ENCODE measurements around the gene RANBP17.
"Not testable (repeated sequence)": the region's sequence is repeated elsewhere in the genome, so short reads cannot be mapped to it uniquely, and the experiment has no call there.

RANBP17 gene

DNA sequence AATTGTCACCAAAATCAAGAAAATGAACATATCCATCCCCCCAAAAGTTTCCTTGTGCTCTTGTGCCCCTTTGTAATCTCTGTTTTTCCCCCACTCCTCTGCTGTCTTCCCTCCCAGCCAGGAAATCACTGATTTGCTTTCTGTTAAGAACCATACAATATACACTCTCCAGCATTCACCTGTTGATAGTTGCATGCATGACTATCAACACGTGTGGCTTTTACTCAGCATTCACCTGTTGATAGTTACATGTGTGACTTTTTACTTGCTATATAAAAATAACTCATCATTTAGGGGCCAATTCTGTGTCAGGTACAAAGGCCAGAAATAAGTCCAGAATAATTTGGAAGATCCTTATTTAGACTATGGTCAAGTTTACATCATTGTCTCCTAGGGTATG lies 6.0 kb downstream of the RANBP17 start:
- DNase-seq (ENCODE audit: low read depth) = no peak

DNA sequence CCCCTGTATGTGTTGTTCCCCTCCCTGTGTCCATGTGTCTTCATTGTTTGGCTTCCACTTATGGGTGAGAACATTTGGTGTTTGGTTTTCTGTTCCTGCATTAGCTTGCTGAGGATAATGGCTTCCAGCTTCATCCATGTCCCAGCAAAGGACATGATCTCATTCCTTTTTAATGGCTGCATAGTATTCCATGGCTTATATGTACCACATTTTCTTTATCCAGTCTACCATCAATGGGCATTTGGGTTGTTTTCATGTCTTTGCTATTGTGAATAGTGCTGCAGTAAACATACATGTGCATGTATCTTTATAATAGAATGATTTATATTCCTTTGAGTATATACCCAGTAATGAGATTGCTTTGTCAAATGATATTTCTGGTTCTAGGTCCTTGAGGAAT lies 8.6 kb downstream of the RANBP17 start:
- DNase-seq (ENCODE audit: low read depth) = not testable (repeated sequence)

DNA sequence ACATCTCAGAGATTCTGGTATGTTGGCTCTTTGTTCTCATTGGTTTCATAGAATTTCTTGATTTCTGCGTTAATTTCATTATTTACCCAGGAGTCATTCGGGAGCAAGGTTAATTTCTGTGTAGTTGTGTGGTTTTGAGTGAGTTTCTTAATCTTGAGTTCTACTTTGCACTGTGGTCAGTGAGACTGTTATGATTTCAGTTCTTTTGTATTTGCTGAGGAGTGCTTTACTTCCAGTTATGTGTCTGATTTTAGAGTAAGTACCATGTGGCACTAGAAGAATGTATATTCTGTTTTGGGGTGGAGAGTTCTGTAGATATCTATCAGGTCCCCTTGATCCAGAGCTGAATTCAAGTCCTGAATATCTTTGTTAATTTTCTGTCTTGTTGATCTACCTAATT lies 12.2 kb downstream of the RANBP17 start:
- no peak for DNase-seq (ENCODE audit: low read depth)

GRCh38 chr5:170875811-170876210 lies 14.0 kb downstream of the RANBP17 start:
- DNase-seq (ENCODE audit: low read depth) = no peak

DNA sequence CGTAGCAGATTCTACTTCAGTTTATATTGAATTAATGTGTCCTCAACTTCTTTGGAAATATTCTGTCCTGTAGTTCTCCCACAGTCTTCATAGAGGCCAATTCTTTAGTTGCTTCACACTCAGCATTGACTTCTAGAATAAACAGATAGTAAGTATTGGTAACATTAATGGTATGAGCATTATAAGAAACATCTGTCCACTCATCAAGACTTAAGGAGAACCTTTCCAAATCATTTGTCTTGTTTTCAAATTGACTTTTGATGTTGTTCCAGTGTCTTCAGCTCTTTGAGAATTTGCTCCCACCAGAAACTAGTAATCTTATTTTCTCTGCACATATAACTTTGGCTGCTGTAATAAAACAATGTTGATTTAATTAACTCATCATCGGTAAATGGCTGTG lies 18.3 kb downstream of the RANBP17 start:
- DNase-seq (ENCODE audit: low read depth) = no peak

DNA sequence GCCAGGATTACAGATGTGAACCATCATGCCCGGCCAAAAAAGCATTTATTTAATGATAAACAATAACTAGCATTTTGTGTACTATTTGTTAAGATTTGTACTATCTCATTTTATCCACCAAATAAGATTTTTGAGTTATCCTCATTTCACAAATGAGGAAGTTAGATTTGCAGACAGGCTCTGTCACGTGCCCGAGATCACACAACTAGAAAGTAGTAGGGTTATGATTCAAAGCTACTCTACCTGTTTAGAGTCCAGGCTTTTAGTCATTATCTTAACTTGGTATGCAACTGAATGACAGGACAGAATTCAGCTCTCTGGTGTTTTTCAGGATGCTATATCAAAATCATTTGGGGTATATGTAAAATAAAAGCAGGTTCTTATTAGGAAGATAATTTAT lies 20.5 kb downstream of the RANBP17 start:
- no peak for DNase-seq (ENCODE audit: low read depth)

DNA sequence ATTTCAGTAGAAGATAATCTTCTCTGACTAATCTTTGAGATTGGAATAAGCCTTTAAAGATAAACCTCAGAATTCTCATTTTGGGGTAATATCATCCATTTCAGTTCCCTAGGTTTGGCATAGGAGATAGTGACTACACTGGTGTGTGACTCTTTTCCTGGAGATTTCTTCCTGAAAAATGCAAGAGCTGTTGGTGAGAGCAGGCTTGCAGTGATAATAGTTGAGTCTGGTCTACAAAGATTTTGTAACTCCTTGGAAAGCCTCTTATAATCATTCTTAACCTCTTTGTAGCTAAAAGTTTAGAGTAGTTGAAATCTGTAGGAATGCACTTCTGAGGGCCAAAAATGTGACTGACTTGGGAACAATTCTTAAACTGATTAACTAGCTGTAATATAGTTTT lies 23.4 kb downstream of the RANBP17 start:
- no peak for DNase-seq (ENCODE audit: low read depth)

DNA sequence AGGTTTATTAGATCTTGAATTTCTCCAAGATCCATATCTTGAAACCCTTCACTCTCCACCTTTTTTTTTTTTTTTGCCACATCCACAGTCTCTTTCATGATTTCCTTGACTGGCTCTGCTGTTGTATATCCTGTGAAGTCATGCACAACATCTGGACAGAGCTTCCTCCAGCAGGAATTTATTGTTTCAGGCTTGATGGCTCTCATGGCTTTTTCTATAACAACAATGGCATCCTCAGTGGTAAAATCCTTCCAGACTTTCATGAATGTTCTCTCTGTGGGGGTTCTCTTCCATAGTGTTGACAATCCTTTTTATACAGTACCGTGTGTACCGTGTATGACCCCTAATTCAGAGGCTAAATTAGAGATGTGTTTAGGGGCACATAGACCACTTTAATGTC lies 24.0 kb downstream of the RANBP17 start:
- DNase-seq (ENCODE audit: low read depth) = no peak

DNA sequence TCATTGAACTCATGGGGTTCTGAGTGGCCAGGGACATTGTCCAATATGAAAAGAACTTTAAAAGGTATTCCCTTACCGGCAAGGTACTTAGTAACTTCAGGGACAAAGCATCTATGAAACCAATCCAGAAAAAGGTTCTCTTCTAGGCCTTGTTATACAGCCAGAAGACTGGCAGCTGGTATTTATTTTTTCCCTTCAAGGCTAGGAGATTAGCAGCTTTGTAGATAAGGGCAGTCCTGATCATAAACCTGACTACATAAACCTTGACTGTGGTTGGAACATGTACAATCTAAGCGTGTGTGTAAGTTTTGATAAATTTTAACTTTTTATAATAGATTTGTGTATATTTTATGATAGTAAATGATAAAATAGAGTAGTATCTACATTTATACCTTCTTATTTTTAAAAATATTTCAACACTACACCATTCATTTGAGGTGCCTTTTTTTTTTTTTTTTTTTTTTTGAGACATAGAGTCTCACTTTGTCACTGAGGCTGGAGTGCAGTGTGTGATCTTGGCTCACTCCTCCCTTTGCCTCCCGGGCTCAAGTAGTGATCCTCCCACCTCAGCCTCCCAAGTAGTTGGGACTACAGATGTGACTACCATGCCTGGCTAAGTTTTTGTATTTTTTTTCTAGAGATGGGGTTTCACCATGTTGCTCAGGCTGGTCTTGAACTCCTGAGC lies 24.5 kb downstream of the RANBP17 start:
- no peak for DNase-seq (ENCODE audit: low read depth)

DNA sequence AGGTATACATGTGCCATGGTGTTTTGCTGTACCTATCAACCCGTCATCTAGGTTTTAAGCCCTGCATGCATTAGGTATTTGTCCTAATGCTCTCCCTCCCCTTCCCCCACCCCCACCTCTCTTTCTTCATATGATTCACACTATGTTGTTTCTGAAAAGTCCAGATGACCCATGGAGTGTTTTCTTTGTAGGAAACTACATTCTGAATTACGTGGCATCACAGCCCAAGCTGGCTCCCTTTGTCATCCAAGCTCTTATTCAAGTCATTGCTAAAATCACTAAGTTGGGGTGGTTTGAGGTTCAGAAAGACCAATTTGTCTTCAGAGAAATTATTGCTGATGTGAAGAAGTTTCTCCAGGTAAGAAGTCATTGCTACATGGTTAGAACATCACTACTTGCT lies 30.4 kb downstream of the RANBP17 start:
- DNase-seq (ENCODE audit: low read depth) = no peak

- DNase-seq (ENCODE audit: low read depth) = no peak
These were observed 32.8 kb downstream of the RANBP17 start for GRCh38 chr5:170894665-170895064.

- no peak for DNase-seq (ENCODE audit: low read depth)
These were observed 35.0 kb downstream of the RANBP17 start for GRCh38 chr5:170896779-170897178.

DNA sequence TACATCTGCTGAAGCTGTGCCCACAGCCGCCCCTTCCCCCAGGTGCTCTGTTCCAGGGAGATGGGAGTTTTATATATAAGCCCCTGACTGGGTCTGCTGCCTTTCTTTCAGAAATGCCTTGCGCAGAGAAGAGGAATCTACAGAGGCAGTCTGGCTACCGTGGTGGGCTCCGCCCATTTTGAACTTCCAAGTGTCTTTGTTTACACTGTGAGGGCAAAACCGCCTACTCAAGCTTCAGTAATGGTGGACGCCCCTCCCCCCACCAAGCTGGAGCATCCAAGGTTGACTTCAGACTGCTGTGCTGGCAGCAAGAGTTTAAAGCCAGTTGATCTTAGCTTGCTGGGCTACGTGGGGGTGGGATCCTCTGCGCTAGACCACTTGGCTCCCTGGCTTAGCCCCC lies 41.3 kb downstream of the RANBP17 start:
- DNase-seq (ENCODE audit: low read depth) = no peak

GRCh38 chr5:170907758-170908157 lies 45.9 kb downstream of the RANBP17 start:
- no peak for DNase-seq (ENCODE audit: low read depth)

- DNase-seq (ENCODE audit: low read depth) = no peak
These were observed 51.8 kb downstream of the RANBP17 start for GRCh38 chr5:170913573-170913972.

GRCh38 chr5:170917113-170917512 lies 55.3 kb downstream of the RANBP17 start:
- no peak for DNase-seq (ENCODE audit: low read depth)

DNA sequence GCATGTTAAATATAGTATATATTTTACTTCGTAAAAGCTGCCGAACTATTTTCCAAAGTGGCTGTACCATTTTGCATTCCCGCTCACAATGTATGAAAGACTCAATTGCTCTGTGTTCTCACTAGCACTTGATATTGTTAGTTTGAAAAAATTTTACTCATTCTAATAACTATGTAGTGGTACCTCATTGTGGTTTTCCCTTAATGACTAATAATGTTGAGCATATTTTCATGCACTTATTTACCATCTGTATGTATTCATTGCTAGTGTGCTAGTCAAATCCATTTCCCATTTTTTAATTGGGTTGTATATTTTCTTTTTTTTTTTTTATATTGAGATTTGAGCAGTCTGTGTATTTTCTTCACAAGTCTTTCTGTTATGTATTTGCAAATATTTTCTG lies 58.4 kb downstream of the RANBP17 start:
- no peak for DNase-seq (ENCODE audit: low read depth)

DNA sequence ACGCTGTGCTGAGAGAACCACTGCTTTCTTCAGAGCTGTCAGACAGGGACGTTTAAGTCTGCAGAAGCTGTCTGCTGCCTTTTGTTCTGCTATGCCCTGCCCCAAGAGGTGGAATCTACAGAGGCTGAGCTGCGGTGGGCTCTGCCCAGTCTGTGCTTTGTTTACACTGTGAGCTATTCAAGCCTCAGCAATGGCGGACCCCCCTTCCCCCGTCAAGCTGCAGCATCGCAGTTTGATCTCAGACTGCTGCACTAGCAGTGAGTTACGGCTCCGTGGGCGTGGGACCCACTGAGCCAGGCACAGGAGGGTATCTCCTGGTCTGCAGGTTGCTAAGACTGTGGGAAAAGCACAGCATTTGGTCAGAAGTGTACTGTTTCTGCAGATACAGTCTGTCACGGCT lies 60.5 kb downstream of the RANBP17 start:
- not testable (repeated sequence) for DNase-seq (ENCODE audit: low read depth)

DNA sequence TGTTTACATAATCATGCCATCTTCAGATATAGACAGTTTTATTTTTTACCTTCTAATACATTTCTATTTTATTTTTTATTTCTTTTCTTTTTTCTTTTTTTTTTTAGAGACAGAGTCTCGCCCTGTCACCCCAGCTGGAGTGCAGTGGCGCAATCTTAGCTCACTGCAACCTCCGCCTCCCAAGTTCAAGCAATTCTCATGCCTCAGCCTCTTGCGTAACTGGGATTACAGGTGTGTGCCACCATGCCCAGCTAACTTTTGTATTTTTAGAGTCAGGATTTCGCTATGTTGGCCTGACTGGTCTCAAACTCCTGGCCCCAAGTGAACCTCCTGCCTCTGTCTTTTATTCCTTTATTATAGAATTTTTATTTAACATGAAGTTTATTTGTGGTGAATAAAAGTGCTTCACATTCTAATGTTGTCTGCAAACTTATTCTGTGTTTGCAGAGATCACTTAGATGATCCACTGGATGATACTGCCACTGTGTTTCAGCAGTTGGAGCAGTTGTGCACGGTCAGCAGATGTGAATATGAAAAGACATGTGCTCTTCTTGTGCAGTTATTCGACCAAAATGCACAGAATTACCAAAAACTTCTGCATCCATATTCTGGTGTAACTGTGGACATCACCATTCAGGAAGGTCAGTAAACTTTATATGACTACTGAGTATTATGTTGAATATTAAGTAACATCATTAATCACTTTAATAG lies 62.2 kb downstream of the RANBP17 start:
- DNase-seq (ENCODE audit: low read depth) = no peak

- DNase-seq (ENCODE audit: low read depth) = not testable (repeated sequence)
These were observed 73.9 kb downstream of the RANBP17 start for GRCh38 chr5:170935534-170936218.

- no peak for DNase-seq (ENCODE audit: low read depth)
These were observed 75.3 kb downstream of the RANBP17 start for GRCh38 chr5:170937072-170937471.

GRCh38 chr5:170937914-170938313 lies 76.1 kb downstream of the RANBP17 start:
- no peak for DNase-seq (ENCODE audit: low read depth)

DNA sequence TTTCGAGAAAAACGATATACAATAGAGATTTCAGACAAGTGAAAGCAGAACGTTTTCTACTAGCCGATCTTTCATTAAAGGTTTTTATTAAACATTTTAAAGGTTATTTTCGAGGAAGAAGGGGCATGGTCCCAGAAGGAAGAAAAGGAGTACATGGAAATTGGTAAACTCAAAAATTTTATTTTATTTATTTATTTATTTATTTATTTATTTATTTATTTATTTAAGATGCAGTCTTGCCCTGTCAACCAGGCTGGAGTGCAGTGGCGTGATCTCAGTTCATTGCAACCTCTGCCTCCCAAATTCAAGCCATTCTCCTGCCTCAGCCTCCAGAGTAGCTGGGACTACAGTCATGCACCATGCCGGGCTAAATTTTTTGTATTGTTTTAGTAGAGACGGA lies 77.4 kb downstream of the RANBP17 start:
- DNase-seq (ENCODE audit: low read depth) = no peak
